Measurements from ENCODE around the gene GGT5. TPM values are rescaled to one million over a fixed set of nuclear protein-coding genes. Genes with fewer than 3 reads are reported as not detected.

The GGT5 gene
- total RNA-seq, 1 donor from 2014 or later, result 7.5 TPM

Other genes starting within 250 kb of the GGT5 start
- not detected for gene GSTT4, start 239.6 kb downstream of the GGT5 start, total RNA-seq (ENCODE audit: insufficient read depth, low replicate concordance)
- gene CABIN1, start 233.8 kb downstream of the GGT5 start, total RNA-seq (ENCODE audit: insufficient read depth, low replicate concordance), result 65.0 TPM
- gene SUSD2, start 63.6 kb downstream of the GGT5 start, total RNA-seq (ENCODE audit: insufficient read depth, low replicate concordance), result 12.3 TPM
- 40.9 TPM for gene SPECC1L, start 25.7 kb upstream of the GGT5 start, total RNA-seq (ENCODE audit: insufficient read depth, low replicate concordance)
- 0.48 TPM for gene ADORA2A, start 182.5 kb upstream of the GGT5 start, total RNA-seq (ENCODE audit: insufficient read depth, low replicate concordance)